ENCODE measurements around the gene ITK.

The ITK gene

GRCh38 chr5:157284458-157285212 lies 104.0 kb downstream of the ITK start:
- H3K27me3 ChIP-seq (ENCODE audit: insufficient read depth, insufficient read length): no peaks in the 10 kb centered on the region
- TF ChIP-seq ZNF274 (IDR thresholded peaks at IDR 0.05; ENCODE audit: low read depth, low read length) (no peak), SUZ12 (IDR thresholded peaks at IDR 0.05; ENCODE audit: extremely low read depth, insufficient read depth, insufficient read length) (no peak), YY1 (IDR thresholded peaks at IDR 0.05; ENCODE audit: insufficient read depth, insufficient read length) (no peak)
- H3K9me3 ChIP-seq (ENCODE audit: insufficient read depth, low read length): no peaks in the 10 kb centered on the region
- no peak overlapping the region for H3K9ac ChIP-seq (ENCODE audit: insufficient read length, low read depth)
- no peaks in the 10 kb centered on the region for H3K36me3 ChIP-seq (ENCODE audit: insufficient read depth, insufficient read length, low read length)
- no peaks in the 10 kb centered on the region for H3K4me1 ChIP-seq (ENCODE audit: insufficient read depth, insufficient read length)
- DNase-seq (ENCODE audit: low read depth, low spot score): no peak
- no peak overlapping the region for H3K4me3 ChIP-seq (ENCODE audit: insufficient read length, low read depth)

DNA sequence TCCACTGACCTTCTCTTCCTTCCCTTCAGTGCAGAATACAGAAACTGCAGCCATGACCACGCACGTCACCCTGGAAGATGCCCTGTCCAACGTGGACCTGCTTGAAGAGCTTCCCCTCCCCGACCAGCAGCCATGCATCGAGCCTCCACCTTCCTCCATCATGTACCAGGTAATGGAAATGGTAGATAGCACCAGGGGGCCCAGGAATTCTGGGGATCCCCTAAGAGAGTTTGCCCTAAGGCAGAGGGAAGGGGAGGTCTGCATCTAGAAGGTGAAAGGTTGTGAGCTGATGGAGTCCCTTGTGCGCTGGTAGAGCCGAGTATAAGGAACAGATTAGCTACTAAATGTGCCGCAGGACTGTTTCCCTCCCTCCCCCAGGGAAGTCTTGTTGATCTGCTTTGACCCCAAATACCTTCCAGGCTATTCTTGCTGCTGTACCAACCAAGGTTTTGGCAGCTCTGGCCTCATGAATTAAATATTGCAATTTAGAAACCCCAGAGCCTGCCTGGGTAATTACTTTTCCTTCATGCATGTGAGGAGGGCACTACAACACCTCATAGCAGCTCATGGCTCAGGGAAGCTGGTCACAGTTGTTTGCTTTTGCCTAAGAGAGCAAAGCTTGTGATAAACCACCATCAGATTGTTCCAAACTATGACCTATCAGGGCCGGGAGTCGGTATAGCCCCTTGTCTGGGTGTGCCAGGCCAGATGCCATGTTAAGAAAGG lies 104.8 kb downstream of the ITK start:
- DNase-seq (ENCODE audit: low read depth, low spot score): no peak
- H3K4me1 ChIP-seq (ENCODE audit: insufficient read depth, insufficient read length): peaks cover 2% of the 10 kb centered on the region
- TF ChIP-seq YY1 (IDR thresholded peaks at IDR 0.05; ENCODE audit: insufficient read depth, insufficient read length) (no peak), ZNF274 (IDR thresholded peaks at IDR 0.05; ENCODE audit: low read depth, low read length) (no peak), SUZ12 (IDR thresholded peaks at IDR 0.05; ENCODE audit: extremely low read depth, insufficient read depth, insufficient read length) (no peak)
- H3K27me3 ChIP-seq (ENCODE audit: insufficient read depth, insufficient read length): no peaks in the 10 kb centered on the region
- H3K4me3 ChIP-seq (ENCODE audit: insufficient read length, low read depth): no peak overlapping the region
- no peaks in the 10 kb centered on the region for H3K36me3 ChIP-seq (ENCODE audit: insufficient read depth, insufficient read length, low read length)
- H3K9me3 ChIP-seq (ENCODE audit: insufficient read depth, low read length): no peaks in the 10 kb centered on the region
- H3K9ac ChIP-seq (ENCODE audit: insufficient read length, low read depth): no peak overlapping the region

- Histone ChIP-seq H3K4me1 (ENCODE audit: insufficient read depth, insufficient read length) (peaks cover 2% of the 10 kb centered on the region), H3K36me3 (ENCODE audit: insufficient read depth, insufficient read length, low read length) (no peaks in the 10 kb centered on the region), H3K27me3 (ENCODE audit: insufficient read depth, insufficient read length) (no peaks in the 10 kb centered on the region), H3K9ac (ENCODE audit: insufficient read length, low read depth) (no peak overlapping the region), H3K9me3 (ENCODE audit: insufficient read depth, low read length) (no peaks in the 10 kb centered on the region), H3K4me3 (ENCODE audit: insufficient read length, low read depth) (no peak overlapping the region)
- no peak for DNase-seq (ENCODE audit: low read depth, low spot score)
- TF ChIP-seq YY1 (IDR thresholded peaks at IDR 0.05; ENCODE audit: insufficient read depth, insufficient read length) (no peak), ZNF274 (IDR thresholded peaks at IDR 0.05; ENCODE audit: low read depth, low read length) (no peak), SUZ12 (IDR thresholded peaks at IDR 0.05; ENCODE audit: extremely low read depth, insufficient read depth, insufficient read length) (no peak)
Observed at GRCh38 chr5:157286761-157287211, 106.1 kb downstream of the ITK start.

DNA sequence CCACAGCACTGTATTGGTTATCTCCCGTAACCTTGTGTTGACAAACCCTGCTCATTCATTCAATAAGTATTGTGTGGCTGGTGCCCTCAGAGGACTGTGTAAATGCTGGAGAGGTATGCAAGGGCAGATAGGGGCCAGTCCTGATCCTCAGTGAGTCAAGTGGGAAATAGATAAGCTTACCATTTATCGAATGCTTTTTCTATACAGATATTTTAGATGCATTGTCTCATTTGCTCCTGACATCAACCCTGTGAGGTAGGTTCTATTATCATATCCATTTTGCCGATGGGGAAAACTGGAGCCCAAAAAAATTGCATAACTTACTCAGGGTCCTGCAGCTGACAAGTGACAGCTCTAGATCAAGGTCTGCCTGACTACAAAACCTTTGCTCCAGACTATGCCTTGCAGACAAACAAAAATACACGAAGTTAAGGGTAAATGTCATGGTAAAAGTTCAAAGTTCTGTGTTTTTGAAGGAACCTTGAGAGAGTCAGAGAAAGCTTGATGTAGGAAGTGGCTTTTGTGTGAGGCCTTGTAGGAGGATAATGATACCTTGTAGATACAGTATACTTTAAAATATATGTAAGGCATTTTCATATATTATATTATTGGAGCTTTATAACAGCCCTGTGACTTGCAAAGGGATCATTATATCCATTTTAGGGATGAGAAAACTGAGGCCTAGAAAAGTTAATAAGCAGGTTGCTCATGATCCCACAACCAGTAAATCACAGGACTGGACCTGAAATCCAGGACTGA lies 107.9 kb downstream of the ITK start:
- H3K36me3 ChIP-seq (ENCODE audit: insufficient read depth, insufficient read length, low read length): no peaks in the 10 kb centered on the region
- TF ChIP-seq ZNF274 (IDR thresholded peaks at IDR 0.05; ENCODE audit: low read depth, low read length) (no peak), SUZ12 (IDR thresholded peaks at IDR 0.05; ENCODE audit: extremely low read depth, insufficient read depth, insufficient read length) (no peak), YY1 (IDR thresholded peaks at IDR 0.05; ENCODE audit: insufficient read depth, insufficient read length) (no peak)

GRCh38 chr5:157289164-157289819 lies 108.7 kb downstream of the ITK start:
- no peak for DNase-seq (ENCODE audit: low read depth, low spot score)
- H3K36me3 ChIP-seq (ENCODE audit: insufficient read depth, insufficient read length, low read length): no peaks in the 10 kb centered on the region

More for the DNA sequence above, 107.9 kb downstream of the ITK start:
- Histone ChIP-seq H3K9me3 (ENCODE audit: insufficient read depth, low read length) (no peaks in the 10 kb centered on the region), H3K4me3 (ENCODE audit: insufficient read length, low read depth) (no peak overlapping the region), H3K4me1 (ENCODE audit: insufficient read depth, insufficient read length) (peaks cover 2% of the 10 kb centered on the region), H3K27me3 (ENCODE audit: insufficient read depth, insufficient read length) (no peaks in the 10 kb centered on the region), H3K9ac (ENCODE audit: insufficient read length, low read depth) (no peak overlapping the region)
- no peak for DNase-seq (ENCODE audit: low read depth, low spot score)

DNA sequence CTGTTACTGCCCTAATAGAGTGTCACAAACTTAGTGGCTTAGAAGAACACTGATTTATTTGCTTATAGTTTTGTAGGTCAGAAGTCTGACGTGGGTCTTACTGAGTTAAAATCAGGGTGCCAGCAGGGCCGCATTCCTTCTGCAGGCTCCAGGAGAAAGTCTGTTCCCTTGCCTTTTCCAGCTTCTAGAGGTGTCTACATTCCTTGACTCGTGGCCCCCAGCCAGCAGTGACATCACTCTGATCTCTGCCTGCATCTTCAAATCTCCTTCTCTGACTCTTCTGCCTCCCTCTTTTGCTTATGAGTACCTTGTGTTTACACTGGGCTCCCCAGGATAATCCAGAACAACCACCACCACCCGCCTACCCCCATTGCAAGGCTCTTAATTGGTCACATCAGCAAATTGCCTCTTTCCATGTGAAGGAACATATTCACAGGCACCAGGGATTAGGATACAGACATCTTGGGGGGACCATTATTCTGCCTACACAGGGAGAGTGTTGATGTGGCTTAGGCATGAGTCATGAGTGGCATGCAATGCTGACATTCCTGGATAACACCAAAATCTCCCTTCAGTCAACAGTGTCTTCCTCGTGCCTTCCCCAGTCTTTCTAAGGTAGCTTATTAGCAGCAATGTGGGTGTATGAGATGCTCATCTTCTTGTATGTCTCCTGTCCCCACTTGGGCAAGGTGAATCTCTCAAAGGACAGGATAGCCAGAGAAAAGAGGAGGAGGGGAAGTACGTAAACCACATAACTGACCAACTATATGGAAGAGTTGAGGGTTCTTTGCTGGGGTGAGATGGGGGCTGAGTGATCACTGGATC lies 109.7 kb downstream of the ITK start:
- no peak for DNase-seq (ENCODE audit: low read depth, low spot score)

More at GRCh38 chr5:157289164-157289819, 108.7 kb downstream of the ITK start:
- Histone ChIP-seq H3K4me1 (ENCODE audit: insufficient read depth, insufficient read length) (peaks cover 2% of the 10 kb centered on the region), H3K9ac (ENCODE audit: insufficient read length, low read depth) (no peak overlapping the region), H3K4me3 (ENCODE audit: insufficient read length, low read depth) (no peak overlapping the region), H3K9me3 (ENCODE audit: insufficient read depth, low read length) (no peaks in the 10 kb centered on the region), H3K27me3 (ENCODE audit: insufficient read depth, insufficient read length) (no peaks in the 10 kb centered on the region)
- TF ChIP-seq SUZ12 (IDR thresholded peaks at IDR 0.05; ENCODE audit: extremely low read depth, insufficient read depth, insufficient read length): no peak
- TF ChIP-seq ZNF274 (IDR thresholded peaks at IDR 0.05; ENCODE audit: low read depth, low read length): no peak
- no peak for TF ChIP-seq YY1 (IDR thresholded peaks at IDR 0.05; ENCODE audit: insufficient read depth, insufficient read length)

More for the DNA sequence above, 109.7 kb downstream of the ITK start:
- H3K9me3 ChIP-seq (ENCODE audit: insufficient read depth, low read length): no peaks in the 10 kb centered on the region
- TF ChIP-seq YY1 (IDR thresholded peaks at IDR 0.05; ENCODE audit: insufficient read depth, insufficient read length): no peak
- no peak for TF ChIP-seq SUZ12 (IDR thresholded peaks at IDR 0.05; ENCODE audit: extremely low read depth, insufficient read depth, insufficient read length)
- no peak for TF ChIP-seq ZNF274 (IDR thresholded peaks at IDR 0.05; ENCODE audit: low read depth, low read length)
- peaks cover 2% of the 10 kb centered on the region for H3K4me1 ChIP-seq (ENCODE audit: insufficient read depth, insufficient read length)
- no peaks in the 10 kb centered on the region for H3K27me3 ChIP-seq (ENCODE audit: insufficient read depth, insufficient read length)
- no peak overlapping the region for H3K4me3 ChIP-seq (ENCODE audit: insufficient read length, low read depth)
- H3K36me3 ChIP-seq (ENCODE audit: insufficient read depth, insufficient read length, low read length): no peaks in the 10 kb centered on the region
- no peak overlapping the region for H3K9ac ChIP-seq (ENCODE audit: insufficient read length, low read depth)

Data from NT2/D1 (cell line).